ENCODE results near the gene GIMAP7. TPM values are rescaled to one million over a fixed set of nuclear protein-coding genes. Genes with fewer than 3 reads are reported as not detected.

GIMAP7 gene
- total and polyA plus RNA-seq, 2 donors (not counting 1 experiment from before 2014, with no cell fraction given), result 0.16 to 0.30 TPM

DNA sequence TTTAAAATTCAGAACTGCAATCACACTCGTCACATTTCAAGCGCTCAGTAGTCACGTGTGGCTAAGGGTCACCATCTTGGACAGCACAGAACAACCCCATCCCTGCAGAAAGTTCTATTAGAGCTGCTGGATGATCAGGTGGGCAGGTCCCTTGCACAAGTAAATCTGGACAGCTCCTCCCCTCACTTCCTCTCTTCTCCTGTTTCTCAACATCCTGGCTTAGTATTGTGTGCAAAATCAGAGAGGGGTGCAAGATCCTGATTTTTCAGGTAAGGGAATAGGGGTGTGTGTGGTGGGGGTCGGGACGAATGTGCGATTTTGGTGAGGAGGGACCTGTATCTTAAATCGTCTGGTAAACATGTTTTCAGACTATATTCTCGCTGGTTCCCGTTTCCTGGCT lies 52.5 kb downstream of the GIMAP7 start, which contains the start of gene GIMAP4:
Gene GIMAP4 (plus strand): TSS at position 222 of the 400 bp plus-strand sequence. CDS start 2,512 bp downstream, outside the sequence.
- no peaks in the 10 kb centered on the region for H3K4me1 Mint-ChIP-seq
- CTCF ChIA-PET, result no interaction called here
- DNase-seq (no peak), ATAC-seq (ENCODE audit: low read depth) (no peak)
- Histone ChIP-seq H4K20me1 (ENCODE audit: control insufficient read depth, insufficient read depth, low read length, poor library complexity, severe bottlenecking) (no peaks in the 10 kb centered on the region), H3K27ac (ENCODE audit: low read length in 2 of 2) (no peak within 1 kb of the TSS), H3K9ac (ENCODE audit: low read length) (no peak within 1 kb of the TSS), H3K36me3 (replicated peaks in 1 of 2; ENCODE audit: control extremely low read depth in 1 of 2, control insufficient read depth in 1 of 2, extremely low read depth in 1 of 2, insufficient read depth in 2 of 2, low read length in 1 of 2) (no peaks in the 10 kb centered on the region), H3K4me1 (ENCODE audit: control insufficient read depth in 2 of 2, insufficient read depth in 2 of 2, low read length in 2 of 2) (no peaks in the 10 kb centered on the region), H2AFZ (ENCODE audit: insufficient read depth, low read depth, low read length, poor library complexity, severe bottlenecking) (no peak within 1 kb of the TSS), H3K4me3 (ENCODE audit: control extremely low read depth in 1 of 5, extremely low read depth in 1 of 5, insufficient read depth in 1 of 5, low read depth in 2 of 5, low read length in 4 of 5) (peak within 1 kb of the TSS in 1 of 5 experiments; percentile 77), H3K27me3 (replicated peaks in 1 of 4; ENCODE audit: control extremely low read depth in 1 of 4, control insufficient read depth in 3 of 4, insufficient read depth in 4 of 4, low read length in 3 of 4) (peaks cover 0 to 4% (median 0%) of the 10 kb centered on the region in 4 experiments), H3K79me2 (ENCODE audit: control insufficient read depth, insufficient read depth, low read length) (no peaks in the 10 kb centered on the region), H3K9me3 (ENCODE audit: control extremely low read depth in 1 of 3, control insufficient read depth in 2 of 3, insufficient read depth in 1 of 3, low read length in 2 of 3) (no peaks in the 10 kb centered on the region), H3K4me2 (replicated peaks; ENCODE audit: low read depth, low read length, poor library complexity, severe bottlenecking) (no peak within 1 kb of the TSS)
- 38% methylated on average over 9 of the region's 9 CpGs for WGBS (ENCODE audit: insufficient coverage)
- H3K27ac Mint-ChIP-seq, result no peak within 1 kb of the TSS
- H3K27me3 Mint-ChIP-seq, result peaks cover 12% of the 10 kb centered on the region
- TF ChIP-seq, protein P1, sequence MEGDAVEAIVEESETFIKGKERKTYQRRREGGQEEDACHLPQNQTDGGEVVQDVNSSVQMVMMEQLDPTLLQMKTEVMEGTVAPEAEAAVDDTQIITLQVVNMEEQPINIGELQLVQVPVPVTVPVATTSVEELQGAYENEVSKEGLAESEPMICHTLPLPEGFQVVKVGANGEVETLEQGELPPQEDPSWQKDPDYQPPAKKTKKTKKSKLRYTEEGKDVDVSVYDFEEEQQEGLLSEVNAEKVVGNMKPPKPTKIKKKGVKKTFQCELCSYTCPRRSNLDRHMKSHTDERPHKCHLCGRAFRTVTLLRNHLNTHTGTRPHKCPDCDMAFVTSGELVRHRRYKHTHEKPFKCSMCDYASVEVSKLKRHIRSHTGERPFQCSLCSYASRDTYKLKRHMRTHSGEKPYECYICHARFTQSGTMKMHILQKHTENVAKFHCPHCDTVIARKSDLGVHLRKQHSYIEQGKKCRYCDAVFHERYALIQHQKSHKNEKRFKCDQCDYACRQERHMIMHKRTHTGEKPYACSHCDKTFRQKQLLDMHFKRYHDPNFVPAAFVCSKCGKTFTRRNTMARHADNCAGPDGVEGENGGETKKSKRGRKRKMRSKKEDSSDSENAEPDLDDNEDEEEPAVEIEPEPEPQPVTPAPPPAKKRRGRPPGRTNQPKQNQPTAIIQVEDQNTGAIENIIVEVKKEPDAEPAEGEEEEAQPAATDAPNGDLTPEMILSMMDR (IDR thresholded peaks at IDR 0.05), result no peak
- TF ChIP-seq EZH2 (IDR thresholded peaks at IDR 0.05; ENCODE audit: borderline replicate concordance, insufficient read depth, low read depth, low read length, poor library complexity, severe bottlenecking), result no peak
- peaks cover 1% of the 10 kb centered on the region for H3K9me3 Mint-ChIP-seq (ENCODE audit: insufficient read depth)
- POLR2A ChIA-PET, result no interaction called here
- H3K4me3 Mint-ChIP-seq, result no peak within 1 kb of the TSS
- intact Hi-C loops (cut with micrococcal nuclease), result no loop called here

DNA sequence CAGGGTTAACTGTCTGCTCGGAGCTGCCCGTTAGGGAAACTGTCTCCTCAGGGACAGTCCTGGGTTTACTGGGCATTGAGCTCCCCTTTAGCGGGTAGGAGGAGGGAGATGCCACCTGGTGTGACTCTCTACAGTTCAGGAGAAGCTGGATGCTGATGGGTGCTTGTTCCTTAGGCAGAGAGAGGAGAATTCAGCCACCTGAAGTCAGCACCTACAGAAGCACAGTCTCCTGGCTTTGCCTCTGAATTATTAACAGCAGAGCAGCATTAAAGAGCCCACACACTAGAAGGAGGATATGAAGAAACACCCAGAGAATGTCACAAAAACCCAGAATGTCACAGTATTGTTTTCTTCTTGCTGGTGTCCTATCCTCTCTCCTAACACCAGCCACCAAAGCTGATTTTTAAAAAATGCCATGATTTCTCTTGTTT lies 53.2 kb downstream of the GIMAP7 start:
- no peak overlapping the region for H3K27ac ChIP-seq (ENCODE audit: low read length in 2 of 2)
- DNase-seq, result no peak
- intact Hi-C loops (cut with micrococcal nuclease), result no loop called here
- no peak for ATAC-seq (ENCODE audit: low read depth)
- no peaks in the 10 kb centered on the region for H4K20me1 ChIP-seq (ENCODE audit: control insufficient read depth, insufficient read depth, low read length, poor library complexity, severe bottlenecking)
- H3K4me2 ChIP-seq (replicated peaks; ENCODE audit: low read depth, low read length, poor library complexity, severe bottlenecking), result no peak overlapping the region
- CTCF ChIA-PET, result no interaction called here
- no peak overlapping the region for H3K27ac Mint-ChIP-seq
- peaks cover 12% of the 10 kb centered on the region for H3K27me3 Mint-ChIP-seq
- H3K4me3 ChIP-seq (ENCODE audit: control extremely low read depth in 1 of 5, extremely low read depth in 1 of 5, insufficient read depth in 1 of 5, low read depth in 2 of 5, low read length in 4 of 5), result peak overlapping the region in 1 of 5 experiments; percentile 77
- no peak for TF ChIP-seq EZH2 (IDR thresholded peaks at IDR 0.05; ENCODE audit: borderline replicate concordance, insufficient read depth, low read depth, low read length, poor library complexity, severe bottlenecking)
- TF ChIP-seq, protein P1 (IDR thresholded peaks at IDR 0.05), result no peak
- 63% methylated on average over 3 of the region's 3 CpGs for WGBS (ENCODE audit: insufficient coverage)
- no peak overlapping the region for H2AFZ ChIP-seq (ENCODE audit: insufficient read depth, low read depth, low read length, poor library complexity, severe bottlenecking)
- H3K79me2 ChIP-seq (ENCODE audit: control insufficient read depth, insufficient read depth, low read length), result no peaks in the 10 kb centered on the region
- POLR2A ChIA-PET, result no interaction called here
- no peaks in the 10 kb centered on the region for H3K9me3 ChIP-seq (ENCODE audit: control extremely low read depth in 1 of 3, control insufficient read depth in 2 of 3, insufficient read depth in 1 of 3, low read length in 2 of 3)
- peaks cover 0 to 4% (median 0%) of the 10 kb centered on the region in 4 experiments for H3K27me3 ChIP-seq (replicated peaks in 1 of 4; ENCODE audit: control extremely low read depth in 1 of 4, control insufficient read depth in 3 of 4, insufficient read depth in 4 of 4, low read length in 3 of 4)
- no peak overlapping the region for H3K9ac ChIP-seq (ENCODE audit: low read length)
- no peaks in the 10 kb centered on the region for H3K4me1 ChIP-seq (ENCODE audit: control insufficient read depth in 2 of 2, insufficient read depth in 2 of 2, low read length in 2 of 2)
- H3K4me3 Mint-ChIP-seq, result no peak overlapping the region
- H3K4me1 Mint-ChIP-seq, result no peaks in the 10 kb centered on the region
- H3K9me3 Mint-ChIP-seq (ENCODE audit: insufficient read depth), result no peaks in the 10 kb centered on the region
- H3K36me3 ChIP-seq (replicated peaks in 1 of 2; ENCODE audit: control extremely low read depth in 1 of 2, control insufficient read depth in 1 of 2, extremely low read depth in 1 of 2, insufficient read depth in 2 of 2, low read length in 1 of 2), result no peaks in the 10 kb centered on the region
